HCT116 (cell line): ENCODE data around the gene PSMB5. TPM values are rescaled to one million over a fixed set of nuclear protein-coding genes. Genes with fewer than 3 reads are reported as not detected.

Experiments
- ATAC-seq: fragments of 200-7000 bp; cut with Tn5 transposase; 2 replicates; pipeline ENCODE4 v1.9.1; 2020; ENCODE audit warnings: mild to moderate bottlenecking, moderate library complexity
- BruUV-seq: library from RNA; stranded (reverse); fragments of 400-500 nt; replicated peaks from 2 replicates; lab custom pipeline; 2021; lab: Mats Ljungman, UMichigan
- CTCF ChIA-PET: fragments of 300-600 bp; sonication (Branson Sonifier 250); formaldehyde crosslinking; loops from one replicate; lab custom pipeline; 2021; ENCODE audit warnings: antibody characterized with exemption; lab: Charles Lee
- POLR2A ChIA-PET: fragments of 300-600, 350-600 bp; sonication (Branson Sonifier 250); formaldehyde crosslinking; loops from one replicate; lab custom pipeline; 2021; ENCODE audit warnings: antibody characterized with exemption; lab: Charles Lee
- RAD21 ChIA-PET, 2 experiments: fragments of 300-600 bp; sonication (Branson Sonifier 250); formaldehyde crosslinking; loops; one replicate each; lab custom pipeline; 2023; ENCODE audit warnings: low total read pairs in 2 of 2; ENCODE audit not compliant: uncharacterized antibody in 2 of 2, unreplicated experiment in 2 of 2, low non-redundant PET in 1 of 2; lab: Charles Lee
- DNase-seq: peaks from one replicate; pipeline ENCODE4 v3.0.0-alpha.2; 2010; ENCODE audit warnings: low read depth, low spot score
- H2AFZ ChIP-seq: fragments of 200-600 bp; shearing (Covaris generic), sonication (generic); 2 replicates; pipeline ENCODE4 v1.6.1; 2017; ENCODE audit warnings: low read depth, mixed run types, mixed read lengths, antibody characterized with exemption, low read length; ENCODE audit not compliant: poor library complexity, severe bottlenecking
- H3K27ac ChIP-seq: 2 replicates; pipeline ENCODE4 v1.5.1; 2012; ENCODE audit warnings: low read depth, low read length
- H3K27me3 ChIP-seq: fragments of 200-600 bp; sonication (generic); 2 replicates; pipeline ENCODE4 v1.6.1; 2016; ENCODE audit warnings: mixed run types, low read length, mixed read lengths; ENCODE audit not compliant: insufficient read depth
- H3K36me3 ChIP-seq, 2 experiments: fragments of 200-500 bp in 1 of 2; fragments of 200-600 bp in 1 of 2; sonication (Bioruptor generic) in 1 of 2; sonication (generic) in 1 of 2; 2 replicates each; pipeline versions ENCODE4 v1.5.1 to v1.6.1; 2014 to 2016; ENCODE audit warnings: low read length in 2 of 2, inconsistent platforms in 1 of 2, mixed read lengths in 1 of 2, mixed run types in 1 of 2; ENCODE audit not compliant: insufficient read depth in 2 of 2, control insufficient read depth in 1 of 2
- H3K4me1 ChIP-seq, 2 experiments: fragments of 200-600 bp in 1 of 2; sonication (generic) in 1 of 2; 2 replicates each; pipeline versions ENCODE4 v1.5.1 to v1.6.1; 2012 to 2017; ENCODE audit warnings: low read length in 2 of 2, inconsistent platforms in 1 of 2, mild to moderate bottlenecking in 1 of 2, mixed read lengths in 1 of 2, mixed run types in 1 of 2, moderate library complexity in 1 of 2; ENCODE audit not compliant: insufficient read depth in 2 of 2, control insufficient read depth in 1 of 2
- H3K4me2 ChIP-seq: fragments of 200-600 bp; sonication (generic); 2 replicates; pipeline ENCODE4 v1.6.1; 2017; ENCODE audit warnings: mixed run types, low read length, mixed read lengths
- H3K4me3 ChIP-seq, 2 experiments: fragments of 200-600 bp in 1 of 2; sonication (generic) in 1 of 2; replicated peaks in 1 of 2; 2 replicates each; pipeline ENCODE4 v1.5.1; 2011 to 2016; ENCODE audit warnings: low read length in 2 of 2, control low read depth in 1 of 2, low read depth in 1 of 2, mild to moderate bottlenecking in 1 of 2, mixed read lengths in 1 of 2, mixed run types in 1 of 2
- H3K79me2 ChIP-seq: fragments of 200-600 bp; sonication (generic); 2 replicates; pipeline ENCODE4 v1.6.1; 2017; ENCODE audit warnings: mild to moderate bottlenecking, mixed run types, low read length, moderate library complexity, mixed read lengths; ENCODE audit not compliant: insufficient read depth
- H3K9ac ChIP-seq: fragments of 200-600 bp; sonication (generic); 2 replicates; pipeline ENCODE4 v1.6.1; 2016; ENCODE audit warnings: low read length, mixed read lengths
- H3K9me2 ChIP-seq: fragments of 200-600 bp; sonication (generic), shearing (Covaris generic); 2 replicates; pipeline ENCODE4 v1.6.1; 2017; ENCODE audit warnings: mixed run types, mild to moderate bottlenecking, moderate library complexity; ENCODE audit not compliant: insufficient read depth
- H3K9me3 ChIP-seq, 2 experiments: fragments of 200-500 bp in 1 of 2; fragments of 200-600 bp in 1 of 2; sonication (Bioruptor generic) in 1 of 2; sonication (generic) in 1 of 2; 2 replicates each; pipeline ENCODE4 v1.6.1; 2014 to 2017; ENCODE audit warnings: low read length in 2 of 2, mixed read lengths in 2 of 2, inconsistent platforms in 1 of 2, low read depth in 1 of 2, mild to moderate bottlenecking in 1 of 2, mixed run types in 1 of 2, moderate library complexity in 1 of 2; ENCODE audit not compliant: control insufficient read depth in 1 of 2, insufficient read depth in 1 of 2
- H4K20me1 ChIP-seq: fragments of 200-600 bp; sonication (generic), shearing (Covaris generic); 2 replicates; pipeline ENCODE4 v1.6.1; 2017; ENCODE audit warnings: mixed run types, mild to moderate bottlenecking, moderate library complexity; ENCODE audit not compliant: insufficient read depth
- EGR1 ChIP-seq: IDR thresholded peaks from 2 replicates; pipeline ENCODE4 v1.6.1; 2012; ENCODE audit warnings: low read depth
- EZH2 ChIP-seq: fragments of 200-600 bp; sonication (generic); IDR thresholded peaks from 2 replicates; pipeline ENCODE4 v1.6.1; 2017; ENCODE audit warnings: antibody characterized with exemption, mixed run types
- REST ChIP-seq: IDR thresholded peaks from 2 replicates; pipeline ENCODE4 v1.6.1; 2012; ENCODE audit warnings: low read depth
- TCF7L2 ChIP-seq: IDR thresholded peaks from 2 replicates; pipeline ENCODE4 v1.7.0; 2011; ENCODE audit warnings: borderline replicate concordance, inconsistent platforms; ENCODE audit not compliant: insufficient read depth, insufficient read length; ENCODE audit errors: extremely low read depth
- YY1 ChIP-seq: IDR thresholded peaks from 2 replicates; pipeline ENCODE4 v1.6.1; 2011; ENCODE audit warnings: low read length, low read depth, moderate library complexity, mild to moderate bottlenecking; ENCODE audit not compliant: insufficient replicate concordance; ENCODE audit errors: extremely low read depth
- intact Hi-C: fragments of 100-400 bp; cut with micrococcal nuclease; formaldehyde crosslinking; loops from 2 replicates; pipeline ENCODE4 v1.10.0; 2022
- total RNA-seq: library from RNA; stranded (reverse); gene quantifications from one replicate; pipeline ENCODE4 v1.2.1, GENCODE V29; 2021; ENCODE audit not compliant: unreplicated experiment

The PSMB5 gene
- total RNA-seq, 1 experiment from 2014 or later, result 212 TPM

GRCh38 chr14:23079716-23080115 lies 45.0 kb upstream of the PSMB5 start:
- ChIA-PET POLR2A (no interaction called here), RAD21 (no interaction called here), CTCF (interaction anchor here (3.5 to 3.6 kb wide), 2 partner anchors 8 to 11 kb away, joined by 12 to 51 read pairs; no protein-coding TSS in a partner anchor)
- no peak for ATAC-seq
- Histone ChIP-seq H3K9ac (no peak overlapping the region), H3K4me2 (peak overlapping the region; percentile 45), H3K36me3 (peaks cover 63 to 69% of the 10 kb centered on the region in 2 experiments), H3K9me2 (no peaks in the 10 kb centered on the region), H3K9me3 (no peaks in the 10 kb centered on the region), H3K79me2 (peaks cover 24% of the 10 kb centered on the region), H3K4me1 (peaks cover 13 to 42% of the 10 kb centered on the region in 2 experiments), H3K27me3 (no peaks in the 10 kb centered on the region), H3K27ac (0 out of 2 replicates have a peak overlapping the region, but pooled peaks have one; percentile 5), H3K4me3 (no peak overlapping the region), H4K20me1 (no peaks in the 10 kb centered on the region), H2AFZ (no peak overlapping the region)
- DNase-seq, result no peak
- BruUV-seq, result no TSS peak
- TF ChIP-seq YY1 (no peak), EGR1 (no peak), EZH2 (no peak), TCF7L2 (no peak), REST (no peak)
- intact Hi-C loops, result no loop called here
